Cortex of kidney (tissue), 1 donor: ENCODE results near the gene CLEC4M.
"Not testable (repeated sequence)": the region's sequence is repeated elsewhere in the genome, so short reads cannot be mapped to it uniquely, and the experiment has no call there.

Experiments
- DNase-seq: peaks from one replicate; lab custom pipeline; 2025; lab: John Stamatoyannopoulos, UW

The CLEC4M gene

GRCh38 chr19:7815325-7815724 is 52.3 kb downstream of the CLEC4M start:
- no peak for DNase-seq

GRCh38 chr19:7816040-7816439 is 53.0 kb downstream of the CLEC4M start:
- DNase-seq = not testable (repeated sequence)

- no peak for DNase-seq
Measured at GRCh38 chr19:7817801-7818200, 54.8 kb downstream of the CLEC4M start.

GRCh38 chr19:7818806-7819205 is 55.8 kb downstream of the CLEC4M start:
- no peak for DNase-seq
